H1 (cell line): Measurements from ENCODE around the gene PCCA. TPM values are rescaled to one million over a fixed set of nuclear protein-coding genes. Genes with fewer than 3 reads are reported as not detected.

Experiments
- CTCF ChIA-PET: fragments of 300-600 bp; sonication (Branson Sonifier 250); formaldehyde crosslinking; loops from one replicate; lab custom pipeline; 2021; ENCODE audit not compliant: partially characterized antibody; lab: Charles Lee
- POLR2A ChIA-PET: fragments of 300-600 bp; sonication (Branson Sonifier 250); formaldehyde crosslinking; loops from one replicate; lab custom pipeline; 2021; ENCODE audit warnings: inconsistent platforms; ENCODE audit not compliant: partially characterized antibody; lab: Charles Lee
- DNase-seq, 2 experiments: peaks; one replicate each; pipeline versions ENCODE4 v3.0.0 to v3.0.0-alpha.2; 2010 to 2022; ENCODE audit warnings: low spot score in 2 of 2, low read depth in 1 of 2, mixed read lengths in 1 of 2
- FAIRE-seq: peaks from 2 replicates; lab custom pipeline; 2011; peaks lifted over from hg19 to GRCh38; lab: Jason Lieb, UNC
- H2AFZ ChIP-seq: 2 replicates; pipeline ENCODE4 v1.8.1; 2012; ENCODE audit warnings: low read length, inconsistent platforms
- H2AK5ac ChIP-seq: 2 replicates; pipeline ENCODE4 v1.6.1; 2013; ENCODE audit warnings: low read depth, low read length
- H2BK120ac ChIP-seq: replicated peaks from 2 replicates; pipeline ENCODE3; 2013; ENCODE audit warnings: low read depth, low read length, inconsistent platforms
- H2BK12ac ChIP-seq: 2 replicates; pipeline ENCODE4 v1.6.1; 2013; ENCODE audit warnings: low read depth, low read length
- H2BK15ac ChIP-seq: 2 replicates; pipeline ENCODE4 v1.6.1; 2013; ENCODE audit warnings: low read length
- H2BK20ac ChIP-seq: 2 replicates; pipeline ENCODE4 v1.6.1; 2013; ENCODE audit warnings: low read length
- H2BK5ac ChIP-seq: 2 replicates; pipeline ENCODE4 v1.6.1; 2013; ENCODE audit warnings: low read depth, low read length
- H3K14ac ChIP-seq: 2 replicates; pipeline ENCODE4 v1.6.1; 2013; ENCODE audit warnings: inconsistent platforms; ENCODE audit not compliant: insufficient read length
- H3K18ac ChIP-seq: 2 replicates; pipeline ENCODE4 v1.6.1; 2013; ENCODE audit warnings: low read length; ENCODE audit errors: extremely low read depth
- H3K23ac ChIP-seq: 2 replicates; pipeline ENCODE4 v1.6.1; 2013; ENCODE audit warnings: inconsistent platforms; ENCODE audit not compliant: insufficient read length
- H3K23me2 ChIP-seq: 2 replicates; pipeline ENCODE4 v1.6.1; 2013; ENCODE audit warnings: low read depth, low read length
- H3K27ac ChIP-seq: 2 replicates; pipeline ENCODE4 v1.6.1; 2011; ENCODE audit warnings: low read depth, low read length, inconsistent platforms
- H3K27me3 ChIP-seq, 4 experiments: replicated peaks in 1 of 4; 1 replicate in 1 of 4; 2 replicates in 3 of 4; pipeline versions ENCODE4 v1.6.1 to v1.8.1; 2011 to 2013; ENCODE audit warnings: low read length in 3 of 4, mild to moderate bottlenecking in 3 of 4, inconsistent platforms in 2 of 4, mixed read lengths in 2 of 4, moderate library complexity in 1 of 4; ENCODE audit not compliant: control insufficient read depth in 3 of 4, insufficient read depth in 3 of 4; ENCODE audit errors: extremely low read depth in 1 of 4
- H3K36me3 ChIP-seq, 4 experiments: 2 replicates each; pipeline versions ENCODE4 v1.6.1 to v1.8.1; 2011 to 2013; ENCODE audit warnings: mild to moderate bottlenecking in 4 of 4, low read length in 3 of 4, moderate library complexity in 2 of 4, control low read depth in 1 of 4, inconsistent platforms in 1 of 4; ENCODE audit not compliant: insufficient read depth in 4 of 4, control insufficient read depth in 2 of 4
- H3K4ac ChIP-seq: replicated peaks from 2 replicates; pipeline ENCODE3; 2013; ENCODE audit warnings: low read length, low read depth, mixed read lengths, inconsistent platforms; ENCODE audit not compliant: insufficient read length
- H3K4me1 ChIP-seq, 4 experiments: replicated peaks in 1 of 4; 1 replicate in 1 of 4; 2 replicates in 3 of 4; pipeline versions ENCODE4 v1.6.1 to v1.8.1; 2011 to 2013; ENCODE audit warnings: low read length in 3 of 4, inconsistent platforms in 2 of 4, mixed read lengths in 1 of 4; ENCODE audit not compliant: insufficient read depth in 4 of 4, control insufficient read depth in 3 of 4
- H3K4me2 ChIP-seq, 2 experiments: 2 replicates each; pipeline versions ENCODE4 v1.6.1 to v1.8.1; 2011 to 2013; ENCODE audit warnings: low read depth in 2 of 2, low read length in 2 of 2, control low read depth in 1 of 2, inconsistent platforms in 1 of 2, mild to moderate bottlenecking in 1 of 2; ENCODE audit not compliant: insufficient read depth in 1 of 2
- H3K4me3 ChIP-seq, 4 experiments: fragments of 200-600, 300-600 bp in 1 of 4; sonication (generic), shearing (Covaris generic), sonication (Bioruptor Twin) in 1 of 4; 2 replicates each; pipeline versions ENCODE4 v1.5.1 to v1.8.1; 2011 to 2016; ENCODE audit warnings: low read length in 4 of 4, low read depth in 3 of 4, control low read depth in 2 of 4, inconsistent platforms in 2 of 4, mild to moderate bottlenecking in 2 of 4, mixed read lengths in 1 of 4, moderate library complexity in 1 of 4; ENCODE audit not compliant: insufficient read depth in 2 of 4; ENCODE audit errors: extremely low read depth in 1 of 4
- H3K56ac ChIP-seq: replicated peaks from 2 replicates; pipeline ENCODE3; 2013; ENCODE audit warnings: low read depth, mild to moderate bottlenecking, mixed read lengths, low read length, inconsistent platforms; ENCODE audit not compliant: insufficient read length
- H3K79me1 ChIP-seq: 2 replicates; pipeline ENCODE4 v1.6.1; 2013; ENCODE audit warnings: low read depth, low read length, control low read depth
- H3K79me2 ChIP-seq, 2 experiments: 2 replicates each; pipeline versions ENCODE4 v1.6.1 to v1.8.1; 2012 to 2013; ENCODE audit warnings: low read length in 2 of 2, mild to moderate bottlenecking in 2 of 2, inconsistent platforms in 1 of 2; ENCODE audit not compliant: insufficient read depth in 2 of 2, control insufficient read depth in 1 of 2
- H3K9ac ChIP-seq, 4 experiments: replicated peaks in 1 of 4; 1 replicate in 1 of 4; 2 replicates in 3 of 4; pipeline versions ENCODE4 v1.6.1 to v1.8.1; 2011 to 2013; ENCODE audit warnings: low read depth in 3 of 4, low read length in 3 of 4, control low read depth in 2 of 4, mild to moderate bottlenecking in 2 of 4, moderate library complexity in 2 of 4, inconsistent platforms in 1 of 4; ENCODE audit errors: extremely low read depth in 1 of 4
- H3K9me3 ChIP-seq, 2 experiments: 2 replicates each; pipeline versions ENCODE4 v1.6.1 to v1.8.1; 2012 to 2013; ENCODE audit warnings: mild to moderate bottlenecking in 2 of 2, moderate library complexity in 2 of 2, control low read depth in 1 of 2, inconsistent platforms in 1 of 2, low read depth in 1 of 2, low read length in 1 of 2, mixed read lengths in 1 of 2; ENCODE audit not compliant: insufficient read depth in 2 of 2
- H4K20me1 ChIP-seq, 2 experiments: replicated peaks in 1 of 2; 2 replicates each; pipeline versions ENCODE3 to v1.8.1; 2011 to 2013; ENCODE audit warnings: inconsistent platforms in 2 of 2, low read length in 2 of 2, mild to moderate bottlenecking in 1 of 2; ENCODE audit not compliant: insufficient read depth in 2 of 2, control insufficient read depth in 1 of 2
- H4K5ac ChIP-seq: 2 replicates; pipeline ENCODE4 v1.6.1; 2013; ENCODE audit warnings: low read length, low read depth, mixed read lengths, inconsistent platforms; ENCODE audit not compliant: insufficient read length
- H4K8ac ChIP-seq: 2 replicates; pipeline ENCODE4 v1.8.0; 2013; ENCODE audit warnings: mild to moderate bottlenecking, moderate library complexity, low read length, inconsistent platforms; ENCODE audit not compliant: insufficient read depth; ENCODE audit errors: extremely low read depth
- H4K91ac ChIP-seq: replicated peaks from 2 replicates; pipeline ENCODE3; 2013; ENCODE audit warnings: low read length, mixed read lengths, inconsistent platforms; ENCODE audit not compliant: insufficient read length
- CTCF ChIP-seq, 3 experiments: IDR thresholded peaks; 1 replicate in 2 of 3; 2 replicates in 1 of 3; pipeline versions ENCODE4 v1.5.1 to v1.6.1; 2011; ENCODE audit warnings: low read length in 3 of 3, mild to moderate bottlenecking in 3 of 3, inconsistent platforms in 2 of 3, low read depth in 1 of 3, moderate library complexity in 1 of 3; ENCODE audit not compliant: insufficient read depth in 1 of 3; ENCODE audit errors: control extremely low read depth in 1 of 3
- EZH2 ChIP-seq: fragments of 200-600 bp; sonication (generic); IDR thresholded peaks from 2 replicates; pipeline ENCODE4 v1.7.1; 2012; ENCODE audit warnings: low read depth, mild to moderate bottlenecking, moderate library complexity, low read length, inconsistent platforms; ENCODE audit not compliant: severe bottlenecking
- POLR2A ChIP-seq, 2 experiments: IDR thresholded peaks; 1 replicate in 1 of 2; 2 replicates in 1 of 2; pipeline ENCODE4 v1.6.1; 2011; ENCODE audit warnings: low read depth in 2 of 2, low read length in 2 of 2, mild to moderate bottlenecking in 2 of 2; ENCODE audit errors: control extremely low read depth in 1 of 2
- RNF2 ChIP-seq: fragments of 200-900, 300-1000 bp; sonication (generic); IDR thresholded peaks from 2 replicates; pipeline ENCODE4 v1.7.1; 2016; ENCODE audit warnings: borderline replicate concordance, low read depth, mild to moderate bottlenecking, antibody characterized with exemption, low read length; ENCODE audit not compliant: poor library complexity, severe bottlenecking; ENCODE audit errors: missing control alignments
- TAF1 ChIP-seq: IDR thresholded peaks from 2 replicates; pipeline ENCODE4 v1.6.1; 2011; ENCODE audit warnings: mild to moderate bottlenecking, low read depth, low read length
- WGBS, 2 experiments: shearing (Covaris generic) in 1 of 2; methylation state at CpG; one replicate each; pipeline versions ENCODE4 v1.1.6 to v1.1.7; 2013 to 2015; ENCODE audit warnings: low lambda C conversion rate in 2 of 2, mixed read lengths in 2 of 2, inconsistent platforms in 1 of 2, low coverage in 1 of 2, missing lambda C conversion rate in 1 of 2; ENCODE audit not compliant: insufficient replicate concordance in 2 of 2, insufficient coverage in 1 of 2, insufficient read length in 1 of 2; ENCODE audit errors: extremely low coverage in 1 of 2, missing lambda C conversion rate in 1 of 2; 5-methylcytosine and 5-hydroxymethylcytosine counted together
- polyA plus RNA-seq, 7 experiments: library from polyadenylated mRNA; depleted of rRNA in 3 of 7; stranded (reverse) in 5 of 7; unstranded in 2 of 7; fragments of >200 nt in 5 of 7; fragments of 200-250 nt in 2 of 7; gene quantifications; 1 replicate in 5 of 7; 2 replicates in 1 of 7; 4 replicates in 1 of 7; pipeline versions ENCODE4 v1.2.1 to v1.2.3, GENCODE V29; 2011 to 2013; ENCODE audit warnings: missing spikeins in 2 of 7, mixed read lengths in 2 of 7
- total RNA-seq: library from RNA; stranded (reverse); fragmentation: NEBNext Ultra II Directional; extraction: Animal tissue kit (Norgen Biotek cat#: 25700); gene quantifications from 2 replicates; pipeline ENCODE4 v1.2.1, GENCODE V29; 2021

PCCA gene
- total and polyA plus RNA-seq, 2 of the 8 experiments (the other 6 are each of a cell fraction or from before 2014, with no cell fraction given) = 18.4 to 49.8 TPM

- H2BK15ac ChIP-seq = no peak overlapping the region
- H3K9me3 ChIP-seq = no peaks in the 10 kb centered on the region
- H3K4me2 ChIP-seq = no peak overlapping the region
- no peaks in the 10 kb centered on the region for H3K36me3 ChIP-seq
- no peak for DNase-seq
- no peak overlapping the region for H3K23ac ChIP-seq
- H3K27me3 ChIP-seq = no peaks in the 10 kb centered on the region
- no peak for TF ChIP-seq POLR2A (IDR thresholded peaks at IDR 0.05; ENCODE audit: control extremely low read depth in 1 of 2, low read depth in 2 of 2, low read length in 2 of 2)
- no peak for TF ChIP-seq TAF1
- TF ChIP-seq CTCF (IDR thresholded peaks at IDR 0.05; ENCODE audit: control extremely low read depth in 1 of 3, insufficient read depth in 1 of 3, low read depth in 1 of 3, low read length in 3 of 3) = no peak
- no peak for TF ChIP-seq EZH2
- no peak for TF ChIP-seq RNF2
- H3K23me2 ChIP-seq = no peaks in the 10 kb centered on the region
- no peak overlapping the region for H3K4ac ChIP-seq
- H2AK5ac ChIP-seq = no peak overlapping the region
- H2BK120ac ChIP-seq = no peak overlapping the region
- H3K14ac ChIP-seq = no peak overlapping the region
- 93% methylated on average over 3 of the region's 3 CpGs; no CpG with 5 or more reads in 1 of the 2 experiments for WGBS, 2 experiments
- H3K56ac ChIP-seq = no peak overlapping the region
- FAIRE-seq = no peak
- no peak overlapping the region for H3K9ac ChIP-seq
- H3K79me2 ChIP-seq = no peaks in the 10 kb centered on the region
- H3K27ac ChIP-seq = no peak overlapping the region
- CTCF ChIA-PET = interaction anchor here (0.6 to 2.0 kb wide), 4 partner anchors 26 to 1062 kb away, joined by 3 to 4 read pairs (median 3); no protein-coding TSS in a partner anchor
- no peak overlapping the region for H3K18ac ChIP-seq
- H2BK5ac ChIP-seq = no peak overlapping the region
- no peak overlapping the region for H4K5ac ChIP-seq
- no peak overlapping the region for H3K4me3 ChIP-seq
- H4K20me1 ChIP-seq = no peaks in the 10 kb centered on the region
- no peak overlapping the region for H4K8ac ChIP-seq
- POLR2A ChIA-PET = no interaction called here
- H3K4me1 ChIP-seq = peaks cover 2 to 12% (median 9%) of the 10 kb centered on the region in 4 experiments; a peak in 5 of 7 replicates
- no peak overlapping the region for H2BK12ac ChIP-seq
- no peak overlapping the region for H2AFZ ChIP-seq
- H4K91ac ChIP-seq = no peak overlapping the region
- no peak overlapping the region for H2BK20ac ChIP-seq
- no peaks in the 10 kb centered on the region for H3K79me1 ChIP-seq
These were observed 414.7 kb downstream of the PCCA start for GRCh38 chr13:100503622-100504021.
